Sigmoid colon (tissue), 7 donors: ENCODE data around the gene KCNB1. TPM values are rescaled to one million over a fixed set of nuclear protein-coding genes. Genes with fewer than 3 reads are reported as not detected.
A peak's percentile ranks its signal among the peaks of the same experiment; 100 is the strongest.

Source experiments
- DNase-seq: peaks from one replicate; pipeline ENCODE4 v3.0.0-alpha.2; 2019
- H3K27ac ChIP-seq, 4 donors: fragments of 200-600 bp; sonication (generic); one replicate each; pipeline ENCODE4 v1.5.1; 2016 to 2019; ENCODE audit warnings: mild to moderate bottlenecking in 1 of 4
- H3K27me3 ChIP-seq, 3 donors: fragments of 200-600 bp; sonication (generic); one replicate each; pipeline ENCODE4 v1.5.1; 2019; ENCODE audit warnings: mild to moderate bottlenecking in 1 of 3
- H3K36me3 ChIP-seq, 4 donors: fragments of 200-600 bp; sonication (generic); one replicate each; pipeline ENCODE4 v1.5.1; 2016 to 2019
- H3K4me1 ChIP-seq, 4 donors: fragments of 200-600 bp; sonication (generic); one replicate each; pipeline ENCODE4 v1.5.1; 2017 to 2019
- H3K4me3 ChIP-seq, 4 donors: fragments of 200-600 bp; sonication (generic); one replicate each; pipeline ENCODE4 v1.5.1; 2017 to 2019; ENCODE audit warnings: mild to moderate bottlenecking in 2 of 4, moderate library complexity in 1 of 4
- H3K9me3 ChIP-seq, 4 donors: fragments of 200-600 bp in 3 of 4; sonication (generic) in 3 of 4; one replicate each; pipeline versions ENCODE4 v1.5.1 to v1.6.1; 2013 to 2019
- EP300 ChIP-seq, 4 donors: sonication (generic); formaldehyde crosslinking; IDR thresholded peaks; one replicate each; pipeline ENCODE4 v1.6.1; 2017; ENCODE audit warnings: antibody characterized with exemption in 4 of 4
- POLR2A ChIP-seq, 2 donors: fragments of 450-650 bp; IDR thresholded peaks; one replicate each; pipeline ENCODE4 v1.6.1; 2016; ENCODE audit warnings: antibody characterized with exemption in 2 of 2, mild to moderate bottlenecking in 2 of 2, moderate library complexity in 2 of 2
- POLR2AphosphoS5 ChIP-seq, 4 donors: sonication (generic); formaldehyde crosslinking; IDR thresholded peaks; one replicate each; pipeline ENCODE4 v1.6.1; 2017; ENCODE audit warnings: antibody characterized with exemption in 4 of 4
- WGBS, 2 donors: extraction: QIAGEN DNeasy Blood & Tissue Kit; methylation state at CpG; one replicate each; pipeline ENCODE4 v1.1.7; 2013; 5-methylcytosine and 5-hydroxymethylcytosine counted together
- intact Hi-C: fragments of 100-400 bp; cut with DNase I; formaldehyde crosslinking; loops from one replicate; pipeline ENCODE4 v1.15.1; 2023
- polyA plus RNA-seq, 3 donors: library from polyadenylated mRNA; stranded (reverse); fragments of 200-250 nt; gene quantifications; one replicate each; pipeline ENCODE4 v1.2.3, GENCODE V29; 2013
- total RNA-seq, 4 donors: library from RNA; depleted of rRNA; stranded (reverse); fragments of >200 nt; gene quantifications; one replicate each; pipeline ENCODE4 v1.1.0, GENCODE V29; 2016
- TF ChIP-seq, protein P1 (sequence below), 4 experiments: fragments of 450-650 bp in 3 of 4; fragments of 200-600 bp in 1 of 4; IDR thresholded peaks; one replicate each; pipeline ENCODE4 v1.5.1; 2016 to 2019; ENCODE audit warnings: antibody characterized with exemption in 4 of 4, mild to moderate bottlenecking in 3 of 4, moderate library complexity in 2 of 4
- donor health status: healthy with polysubstance abuse.
- donor health status: Bipolar disorder and iron deficiency.
- donor health status: healthy.

The KCNB1 gene
- total and polyA plus RNA-seq, 7 donors = under 0.01 to 20.6 (median 14.6) TPM; not detected in 1

DNA sequence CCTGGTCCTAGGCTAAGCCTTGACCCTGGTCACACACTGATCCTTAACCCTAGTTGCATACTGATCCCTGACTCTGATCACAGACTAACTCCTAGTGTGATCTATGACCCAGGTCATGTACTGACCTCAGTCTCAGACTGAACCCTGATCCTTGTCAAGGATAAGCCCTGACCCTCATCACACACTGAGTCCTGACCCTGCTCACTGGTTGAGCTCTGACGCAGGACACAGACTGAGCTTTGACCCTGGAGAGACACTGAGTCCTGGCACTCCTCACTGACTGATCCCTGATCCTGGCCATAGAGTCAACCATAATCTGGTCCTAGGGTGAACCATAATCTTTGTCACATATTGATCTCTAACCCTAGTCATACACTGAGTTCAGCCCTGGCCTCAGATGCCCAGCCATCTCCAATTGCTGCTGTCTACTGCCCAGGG, 37.9 kb downstream of the KCNB1 start:
- intact Hi-C loops = loop anchor here (2.0 kb wide), 1 partner anchor 22 kb away; no protein-coding TSS in a partner anchor
- DNase-seq = peak; percentile 37
- Histone ChIP-seq H3K27me3 (no peaks in the 10 kb centered on the region), H3K36me3 (no peaks in the 10 kb centered on the region), H3K9me3 (no peaks in the 10 kb centered on the region), H3K27ac (peak overlapping the region; percentile 83 to 92 (median 86)), H3K4me1 (peaks cover 0 to 74% (median 56%) of the 10 kb centered on the region in 4 donors), H3K4me3 (no peak overlapping the region)
- TF ChIP-seq POLR2AphosphoS5 (IDR thresholded peaks at IDR 0.05) = no peak
- TF ChIP-seq, protein P1, sequence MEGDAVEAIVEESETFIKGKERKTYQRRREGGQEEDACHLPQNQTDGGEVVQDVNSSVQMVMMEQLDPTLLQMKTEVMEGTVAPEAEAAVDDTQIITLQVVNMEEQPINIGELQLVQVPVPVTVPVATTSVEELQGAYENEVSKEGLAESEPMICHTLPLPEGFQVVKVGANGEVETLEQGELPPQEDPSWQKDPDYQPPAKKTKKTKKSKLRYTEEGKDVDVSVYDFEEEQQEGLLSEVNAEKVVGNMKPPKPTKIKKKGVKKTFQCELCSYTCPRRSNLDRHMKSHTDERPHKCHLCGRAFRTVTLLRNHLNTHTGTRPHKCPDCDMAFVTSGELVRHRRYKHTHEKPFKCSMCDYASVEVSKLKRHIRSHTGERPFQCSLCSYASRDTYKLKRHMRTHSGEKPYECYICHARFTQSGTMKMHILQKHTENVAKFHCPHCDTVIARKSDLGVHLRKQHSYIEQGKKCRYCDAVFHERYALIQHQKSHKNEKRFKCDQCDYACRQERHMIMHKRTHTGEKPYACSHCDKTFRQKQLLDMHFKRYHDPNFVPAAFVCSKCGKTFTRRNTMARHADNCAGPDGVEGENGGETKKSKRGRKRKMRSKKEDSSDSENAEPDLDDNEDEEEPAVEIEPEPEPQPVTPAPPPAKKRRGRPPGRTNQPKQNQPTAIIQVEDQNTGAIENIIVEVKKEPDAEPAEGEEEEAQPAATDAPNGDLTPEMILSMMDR (IDR thresholded peaks at IDR 0.05) = no peak
- no peak for TF ChIP-seq EP300 (IDR thresholded peaks at IDR 0.05)
- TF ChIP-seq POLR2A (IDR thresholded peaks at IDR 0.05) = no peak
- 69 to 89% methylated on average over 1 of the region's 1 CpG for WGBS, 2 donors

DNA sequence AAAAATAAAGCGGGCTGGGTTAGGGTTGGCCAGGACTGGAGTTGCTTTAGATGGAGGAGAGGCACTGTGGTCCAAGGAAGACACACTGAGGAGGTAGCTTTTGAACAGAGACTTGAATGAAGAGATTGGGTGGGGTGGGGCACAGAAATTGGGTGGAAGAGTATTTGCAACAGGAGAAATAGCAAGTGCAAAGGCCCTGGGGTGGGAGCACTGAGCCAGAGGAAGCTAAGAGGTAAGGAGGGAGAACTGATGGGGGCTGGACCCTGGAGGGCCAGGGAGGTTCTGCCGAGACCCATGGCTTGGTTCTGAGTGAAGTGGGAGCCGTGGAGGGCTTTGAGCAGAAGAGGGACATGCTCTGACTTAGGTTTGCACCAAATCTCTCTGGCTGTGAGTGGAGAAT, 45.4 kb downstream of the KCNB1 start:
- DNase-seq = no peak
- no peaks in the 10 kb centered on the region for H3K9me3 ChIP-seq
- no peak overlapping the region for H3K4me3 ChIP-seq
- intact Hi-C loops = no loop called here
- H3K27ac ChIP-seq = no peak overlapping the region
- WGBS, 2 donors = 82 to 87% methylated on average over 3 of the region's 3 CpGs
- peaks cover 0 to 29% (median 17%) of the 10 kb centered on the region in 4 donors for H3K4me1 ChIP-seq
- no peaks in the 10 kb centered on the region for H3K27me3 ChIP-seq
- TF ChIP-seq, protein P1 (IDR thresholded peaks at IDR 0.05) = no peak
- TF ChIP-seq EP300 (IDR thresholded peaks at IDR 0.05) = no peak
- TF ChIP-seq POLR2AphosphoS5 (IDR thresholded peaks at IDR 0.05) = no peak
- TF ChIP-seq POLR2A (IDR thresholded peaks at IDR 0.05) = no peak
- H3K36me3 ChIP-seq = no peaks in the 10 kb centered on the region

DNA sequence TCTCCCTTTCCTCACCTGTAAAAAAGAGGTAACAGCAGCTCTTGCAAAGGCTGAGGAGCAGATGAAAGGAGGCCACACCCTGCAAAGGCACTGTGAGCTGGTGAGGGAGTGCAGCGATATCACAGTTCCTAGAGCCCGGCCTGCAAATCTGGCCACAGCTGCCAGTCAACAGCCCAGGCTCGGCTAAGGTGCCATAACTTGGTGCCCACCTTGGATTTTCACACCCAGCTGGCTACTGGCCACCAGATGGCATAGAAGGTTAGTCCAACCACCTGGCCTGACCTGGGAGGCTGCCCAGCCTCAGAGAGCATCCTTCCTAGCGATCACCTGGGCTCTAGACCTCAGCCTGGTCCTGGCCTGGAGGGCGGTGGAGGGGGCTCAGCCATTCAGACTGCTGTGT, 46.8 kb downstream of the KCNB1 start:
- Histone ChIP-seq H3K27me3 (no peaks in the 10 kb centered on the region), H3K4me3 (no peak overlapping the region), H3K9me3 (no peaks in the 10 kb centered on the region), H3K36me3 (no peaks in the 10 kb centered on the region), H3K27ac (no peak overlapping the region), H3K4me1 (peaks cover 0 to 23% (median 16%) of the 10 kb centered on the region in 4 donors)
- no peak for TF ChIP-seq EP300 (IDR thresholded peaks at IDR 0.05)
- TF ChIP-seq, protein P1 (IDR thresholded peaks at IDR 0.05) = no peak
- TF ChIP-seq POLR2AphosphoS5 (IDR thresholded peaks at IDR 0.05) = no peak
- TF ChIP-seq POLR2A (IDR thresholded peaks at IDR 0.05) = no peak
- DNase-seq = no peak
- intact Hi-C loops = no loop called here
- WGBS, 2 donors = 80 to 87% methylated on average over 5 of the region's 5 CpGs

DNA sequence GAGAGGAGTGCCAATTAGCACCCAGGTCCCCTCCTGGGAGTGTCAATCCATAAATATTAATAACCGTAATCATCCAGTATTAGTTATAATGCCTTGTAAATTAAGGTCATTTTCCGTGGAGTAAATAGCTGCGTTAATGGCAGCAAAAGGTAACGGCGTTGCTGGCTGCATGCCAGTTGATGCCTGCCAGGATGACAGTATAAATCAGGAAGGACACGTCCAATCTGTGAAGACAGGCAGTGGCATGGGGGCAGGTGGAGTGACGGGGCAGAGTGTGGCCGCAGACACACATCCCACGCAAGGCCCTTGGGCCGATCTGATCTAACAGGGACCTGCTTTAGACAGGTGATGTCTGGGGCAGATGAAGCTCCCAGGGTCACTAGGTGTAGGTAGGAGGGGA, 49.1 kb downstream of the KCNB1 start:
- Histone ChIP-seq H3K4me1 (peaks cover 0 to 6% (median 2%) of the 10 kb centered on the region in 4 donors), H3K36me3 (no peaks in the 10 kb centered on the region), H3K27ac (peak overlapping the region in 1 of 4 donors; percentile 46), H3K27me3 (no peaks in the 10 kb centered on the region), H3K9me3 (no peaks in the 10 kb centered on the region), H3K4me3 (no peak overlapping the region)
- TF ChIP-seq, protein P1 (IDR thresholded peaks at IDR 0.05) = no peak
- TF ChIP-seq EP300 (IDR thresholded peaks at IDR 0.05) (no peak), POLR2AphosphoS5 (IDR thresholded peaks at IDR 0.05) (no peak)
- WGBS, 2 donors = 42 to 70% methylated on average over 10 of the region's 10 CpGs
- intact Hi-C loops = no loop called here
- no peak for DNase-seq

DNA sequence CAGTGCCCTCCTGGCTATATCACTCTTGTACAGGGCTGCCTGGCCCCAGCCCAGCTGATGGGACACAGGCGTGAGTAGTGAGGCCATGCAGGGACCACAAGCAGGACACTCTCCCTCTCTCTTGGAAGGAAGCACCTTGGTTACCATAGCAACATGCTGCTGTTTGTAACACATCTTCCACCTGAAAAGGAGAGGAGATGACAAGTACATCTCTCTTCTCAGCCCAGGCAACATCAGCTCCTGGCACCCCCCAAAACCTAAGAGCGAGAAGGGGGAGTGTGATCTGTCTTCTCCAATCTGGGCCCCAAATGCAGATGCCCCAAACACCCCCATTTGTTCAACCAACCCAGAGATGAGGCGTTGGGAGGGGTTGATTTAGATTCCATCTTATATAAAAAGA, 49.9 kb downstream of the KCNB1 start:
- 62 to 74% methylated on average over 3 of the region's 3 CpGs for whole genome bisulfite sequencing, 2 donors
- H3K36me3 ChIP-seq = no peaks in the 10 kb centered on the region
- no peaks in the 10 kb centered on the region for H3K9me3 ChIP-seq
- no peak for DNase-seq
- peaks cover 0 to 14% (median 9%) of the 10 kb centered on the region in 4 donors for H3K4me1 ChIP-seq
- intact Hi-C loops = no loop called here
- no peak overlapping the region for H3K4me3 ChIP-seq
- no peak overlapping the region for H3K27ac ChIP-seq
- H3K27me3 ChIP-seq = no peaks in the 10 kb centered on the region
- no peak for TF ChIP-seq POLR2A (IDR thresholded peaks at IDR 0.05)
- TF ChIP-seq, protein P1 (IDR thresholded peaks at IDR 0.05) = no peak
- TF ChIP-seq POLR2AphosphoS5 (IDR thresholded peaks at IDR 0.05) = no peak
- no peak for TF ChIP-seq EP300 (IDR thresholded peaks at IDR 0.05)
